GM21737 (cell line): ENCODE measurements around the gene CLASP1.

ENCODE experiments used
- ATAC-seq: cut with Tn5 transposase; IDR thresholded peaks from one replicate; pipeline ENCODE4 v1.9.1; 2021; ENCODE audit warnings: mild to moderate bottlenecking, moderate library complexity; ENCODE audit not compliant: unreplicated experiment

Gene CLASP1

DNA sequence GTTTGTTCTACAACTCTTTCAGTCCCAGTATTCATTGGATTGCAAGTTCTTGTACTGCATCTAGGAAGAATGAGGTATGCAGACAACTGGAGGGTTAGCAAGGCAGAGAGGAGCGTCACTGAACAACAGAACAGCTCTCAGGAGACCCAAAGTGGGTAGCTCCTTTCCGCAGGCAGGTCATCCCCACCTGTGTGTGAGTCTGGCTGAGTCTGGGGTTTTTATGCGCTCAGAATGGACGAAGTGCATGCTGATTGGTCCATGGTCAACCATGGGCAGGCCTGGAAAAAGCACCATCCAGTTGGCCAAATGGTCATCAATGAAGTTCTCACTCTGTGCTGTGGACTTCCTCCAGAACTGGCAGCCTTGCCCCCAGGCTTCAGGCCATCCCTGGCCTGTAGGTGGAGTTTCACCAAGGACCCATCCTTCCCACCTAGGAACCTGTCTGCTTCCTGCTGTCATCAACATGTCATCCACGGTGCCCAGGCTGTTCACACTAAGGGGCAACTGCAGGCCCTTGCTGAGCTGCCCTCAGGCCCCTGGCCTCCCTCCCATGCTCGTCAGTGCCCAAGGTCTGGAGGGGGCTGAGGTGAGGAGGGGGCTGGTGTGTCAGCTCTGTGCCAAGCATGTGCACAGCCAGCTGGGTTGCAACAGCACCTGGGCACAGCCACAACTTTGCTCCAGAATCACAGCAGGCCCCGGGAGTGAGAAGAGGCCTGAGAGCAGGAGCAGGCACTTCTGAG, 353.2 kb downstream of the CLASP1 start:
- ATAC-seq: no peak

DNA sequence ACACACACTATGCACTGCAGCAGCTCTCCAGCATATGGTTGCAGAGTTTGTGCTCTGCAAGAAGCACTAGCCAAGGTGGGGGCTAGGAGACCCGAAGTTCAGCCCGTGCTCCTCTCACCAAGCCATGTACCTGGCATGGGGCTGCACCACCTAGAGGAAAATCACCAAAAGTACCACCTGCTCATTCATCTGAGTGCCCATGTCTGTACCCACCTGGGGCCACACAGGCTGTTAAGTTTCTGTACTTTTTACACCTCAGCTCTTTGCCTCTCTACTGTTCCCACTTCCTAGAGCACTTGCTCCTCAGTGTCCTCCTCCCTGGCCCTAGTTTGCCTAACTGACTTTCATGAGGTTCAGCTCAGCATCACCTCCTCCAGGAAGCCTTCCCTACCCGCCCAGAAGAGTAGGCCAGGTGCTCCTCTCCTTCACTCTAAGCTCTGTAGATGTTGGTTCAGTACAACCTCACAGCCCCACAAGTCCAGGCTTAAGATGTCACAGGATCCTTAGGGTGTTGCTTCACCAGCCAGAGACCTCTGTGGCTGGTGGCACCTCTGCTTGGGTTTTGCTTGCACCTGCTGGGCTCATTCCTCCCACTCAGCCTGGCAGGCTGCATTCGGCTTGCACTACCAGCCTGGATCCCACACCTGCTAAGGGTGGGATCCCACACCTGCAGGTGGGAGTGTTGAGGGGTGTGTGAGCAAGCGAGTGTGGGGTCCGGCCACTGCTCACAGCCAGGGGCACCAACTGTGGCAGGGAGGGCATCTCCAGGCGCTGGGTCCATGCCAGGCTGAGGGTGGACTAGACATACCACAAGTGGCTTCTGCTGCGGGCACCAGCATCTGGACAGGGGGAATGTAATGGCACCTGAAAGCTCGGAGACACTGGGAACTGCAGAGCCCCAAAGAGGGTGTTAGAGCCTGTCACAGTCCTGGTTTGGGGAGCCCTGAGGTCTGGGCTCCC, 354.1 kb downstream of the CLASP1 start:
- no peak for ATAC-seq

DNA sequence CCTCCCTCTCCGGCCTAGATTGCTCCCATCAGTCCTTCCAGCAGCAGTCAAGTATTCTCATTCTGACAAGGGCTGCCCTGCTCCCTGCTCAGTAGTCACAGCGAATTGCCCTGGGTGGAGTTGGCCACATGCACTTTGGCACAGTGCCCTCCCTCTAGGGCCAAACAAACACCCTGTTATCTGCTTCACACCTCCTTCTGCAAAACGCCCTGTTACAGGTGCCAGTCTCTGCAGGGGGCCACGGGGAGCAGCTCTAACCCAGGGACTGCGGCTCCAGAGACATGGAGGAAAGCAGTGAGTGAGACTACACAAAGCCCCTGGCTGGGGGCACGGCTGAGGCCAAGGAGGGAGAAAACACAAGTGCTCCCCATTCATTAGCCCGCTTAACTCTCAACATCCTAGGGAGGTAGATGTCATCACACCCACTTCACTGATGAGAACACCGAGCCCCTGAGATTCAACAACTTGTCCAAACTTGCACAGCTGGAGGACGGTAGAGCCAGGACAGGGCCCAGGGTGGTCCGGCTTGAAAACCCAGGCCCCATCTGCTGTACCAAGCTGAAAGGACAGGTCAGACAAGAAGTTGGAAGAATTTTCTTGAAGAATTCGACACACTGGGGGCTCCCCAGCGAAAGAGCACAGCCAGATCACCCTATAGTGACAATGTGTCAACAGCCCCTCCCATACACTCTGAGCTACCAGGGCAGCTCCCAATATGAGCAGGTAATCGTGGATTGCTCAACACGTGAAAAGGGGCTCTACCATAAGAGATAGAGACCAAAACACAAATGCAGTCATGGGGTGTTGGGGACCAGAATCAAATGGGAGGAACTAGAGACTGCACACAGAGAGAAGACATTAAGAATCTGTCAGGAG, 355.6 kb downstream of the CLASP1 start:
- ATAC-seq: no peak

DNA sequence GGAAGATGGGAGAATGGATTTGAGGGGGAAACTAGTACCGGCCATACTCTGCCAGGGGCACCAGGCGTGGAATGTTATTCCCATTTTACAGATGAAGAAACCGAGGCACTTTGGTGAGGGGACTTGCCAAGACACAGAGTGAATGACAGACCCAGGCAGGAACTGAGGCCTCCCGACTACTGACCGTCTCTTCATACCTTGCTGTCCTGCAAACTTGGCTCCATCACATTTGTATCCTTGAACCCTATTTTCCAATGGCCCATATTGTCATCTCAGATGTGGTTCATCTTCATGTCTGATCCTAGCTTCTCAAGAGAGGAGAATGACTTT, 358.0 kb downstream of the CLASP1 start:
- ATAC-seq: no peak

DNA sequence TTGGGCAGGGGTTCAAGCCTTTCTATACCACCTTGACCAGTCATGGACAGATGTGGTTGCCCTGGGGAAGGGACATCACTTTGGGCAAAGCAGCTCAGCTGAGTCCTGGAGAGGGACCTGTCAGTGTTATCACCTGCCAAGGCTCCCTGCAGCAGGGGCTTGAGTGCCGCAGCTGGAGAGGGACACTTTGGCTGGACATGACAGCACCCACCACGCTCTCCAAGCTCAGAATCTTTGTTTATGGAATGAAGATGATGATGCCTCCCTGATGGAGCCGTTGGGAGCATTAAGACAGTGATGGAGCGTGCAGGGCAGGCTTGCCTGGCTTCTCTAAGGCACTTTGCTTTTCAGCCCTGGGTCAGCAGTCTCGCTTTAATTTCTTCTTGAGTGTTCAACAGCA, 360.0 kb downstream of the CLASP1 start:
- ATAC-seq: no peak

DNA sequence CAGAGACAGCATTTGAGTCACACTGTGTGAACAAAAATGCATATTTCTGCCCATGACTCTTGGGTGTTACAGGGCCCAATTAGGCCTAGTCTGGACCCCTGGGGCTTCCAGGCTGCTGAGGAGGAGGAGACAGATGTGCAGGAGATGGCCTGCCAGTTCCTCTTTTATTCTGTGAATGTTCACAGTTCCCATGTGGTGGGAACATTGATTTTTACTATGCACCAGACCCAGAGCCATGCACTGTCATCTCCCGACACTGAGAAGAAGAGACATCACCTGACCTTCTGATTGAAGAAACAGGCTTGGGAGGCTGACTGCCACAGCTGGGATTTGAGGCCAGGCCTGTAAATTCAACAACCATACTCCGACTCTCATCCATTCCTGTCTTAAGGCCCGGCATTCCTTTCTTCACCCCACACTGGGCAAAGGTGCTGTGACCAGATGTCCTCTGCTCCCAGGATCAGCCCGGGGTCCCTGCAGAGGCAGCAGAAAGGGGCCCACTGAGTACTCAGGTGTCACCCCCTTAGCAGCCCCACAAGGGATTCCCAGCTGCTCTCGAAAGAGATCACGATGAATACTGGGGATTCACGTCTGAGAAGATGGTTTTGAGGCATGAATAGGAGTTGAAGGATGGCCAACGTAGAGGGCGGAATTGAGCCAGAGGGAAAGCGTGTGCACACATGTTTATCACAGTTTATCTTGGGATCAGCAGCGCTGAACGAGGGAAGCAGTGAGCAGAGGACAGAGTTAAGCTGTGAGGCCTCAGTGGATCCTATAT, 360.6 kb downstream of the CLASP1 start:
- no peak for ATAC-seq

DNA sequence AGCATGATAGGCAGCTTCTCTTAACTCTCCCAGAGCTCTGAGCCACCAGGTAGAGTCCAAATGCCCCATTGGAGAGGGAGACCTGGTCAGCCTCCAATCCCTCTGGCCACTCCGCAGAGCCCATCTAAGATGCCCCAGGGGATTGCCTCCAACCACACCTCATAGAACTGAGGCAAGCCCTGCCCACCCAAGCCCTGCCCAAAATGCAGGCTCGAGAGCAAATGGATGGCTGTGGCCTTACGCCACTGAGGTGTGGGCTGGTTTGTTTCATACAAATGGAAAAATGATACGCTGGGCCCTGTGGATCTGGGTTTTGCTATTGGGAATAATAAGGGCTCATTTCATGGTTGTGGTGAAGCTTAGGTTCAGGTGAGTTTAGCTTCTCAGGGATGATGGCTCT, 361.3 kb downstream of the CLASP1 start:
- ATAC-seq: no peak
